ENCODE results near the gene COX17. TPM values are rescaled to one million over a fixed set of nuclear protein-coding genes. Genes with fewer than 3 reads are reported as not detected.

The COX17 gene
- total and polyA plus RNA-seq, 7 donors = 19.0 to 267 (median 61.4) TPM

DNA sequence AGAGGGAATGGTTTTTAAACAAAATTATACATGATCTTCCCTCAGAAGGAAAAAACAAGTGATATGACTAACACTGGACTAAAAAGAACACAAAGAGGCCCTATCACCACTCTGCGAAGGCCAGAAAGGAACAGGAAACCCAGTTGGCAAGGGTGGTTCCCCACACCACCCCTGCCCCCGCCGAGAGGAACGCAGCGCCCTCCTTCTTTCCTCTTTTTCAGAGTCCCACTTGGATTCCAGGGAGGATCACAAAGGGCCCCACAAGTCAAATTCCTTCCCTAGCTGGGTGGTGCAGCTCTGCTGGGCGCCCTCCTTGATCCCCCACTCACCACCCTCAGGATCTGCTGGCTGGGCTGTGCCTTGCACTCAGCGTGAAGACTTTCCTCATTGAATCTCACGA, 49.7 kb downstream of the COX17 start:
- H3K4me1 ChIP-seq = peaks cover 0 to 27% (median 9%) of the 10 kb centered on the region in 4 donors
- intact Hi-C loops (cut with DNase I) = no loop called here
- no peaks in the 10 kb centered on the region for H3K9me3 ChIP-seq
- WGBS, 2 donors = 58 to 82% methylated on average over 8 of the region's 8 CpGs
- DNase-seq = no peak
- peak overlapping the region in 2 of 4 donors; percentile 6 to 50 for H3K27ac ChIP-seq
- H3K36me3 ChIP-seq = no peaks in the 10 kb centered on the region
- H3K27me3 ChIP-seq = no peaks in the 10 kb centered on the region
- no peak for TF ChIP-seq POLR2AphosphoS5 (IDR thresholded peaks at IDR 0.05)
- no peak for TF ChIP-seq POLR2A (IDR thresholded peaks at IDR 0.05)
- no peak for TF ChIP-seq CTCF (IDR thresholded peaks at IDR 0.05)
- TF ChIP-seq EP300 (IDR thresholded peaks at IDR 0.05) = no peak
- H3K4me3 ChIP-seq = no peak overlapping the region

DNA sequence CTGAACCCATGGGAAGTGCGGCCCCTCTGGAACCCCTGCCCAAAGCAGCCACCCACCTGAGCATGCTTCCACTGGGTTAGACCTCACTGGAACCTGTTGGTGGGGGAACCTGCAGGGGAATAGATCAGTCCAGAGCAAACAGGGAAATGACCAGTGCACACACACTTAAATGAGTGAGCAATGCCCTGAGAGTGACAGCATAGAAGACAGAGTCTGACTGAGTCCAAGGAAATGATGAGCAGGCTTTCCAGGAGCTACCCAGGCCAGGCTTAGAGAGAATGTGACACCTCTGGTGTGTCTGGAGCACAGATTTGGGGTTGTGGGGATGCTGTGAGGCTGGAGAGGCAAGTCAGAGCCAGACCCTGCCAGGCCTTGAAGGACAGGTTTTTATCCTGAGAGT, 51.0 kb downstream of the COX17 start:
- H3K36me3 ChIP-seq = no peaks in the 10 kb centered on the region
- H3K4me3 ChIP-seq = no peak overlapping the region
- TF ChIP-seq CTCF (IDR thresholded peaks at IDR 0.05) (no peak), POLR2AphosphoS5 (IDR thresholded peaks at IDR 0.05) (no peak), POLR2A (IDR thresholded peaks at IDR 0.05) (no peak), EP300 (IDR thresholded peaks at IDR 0.05) (no peak)
- no peaks in the 10 kb centered on the region for H3K27me3 ChIP-seq
- 89 to 94% methylated on average over 1 of the region's 1 CpG for WGBS, 2 donors
- DNase-seq = no peak
- no peaks in the 10 kb centered on the region for H3K9me3 ChIP-seq
- intact Hi-C loops (cut with DNase I) = no loop called here
- H3K27ac ChIP-seq = no peak overlapping the region
- H3K4me1 ChIP-seq = peaks cover 0 to 15% (median 9%) of the 10 kb centered on the region in 4 donors

- peaks cover 0 to 11% (median 7%) of the 10 kb centered on the region in 4 donors for H3K4me1 ChIP-seq
- no peaks in the 10 kb centered on the region for H3K36me3 ChIP-seq
- H3K9me3 ChIP-seq = no peaks in the 10 kb centered on the region
- intact Hi-C loops (cut with DNase I) = no loop called here
- H3K27ac ChIP-seq = no peak overlapping the region
- WGBS, 2 donors = 86 to 89% methylated on average over 8 of the region's 8 CpGs
- H3K4me3 ChIP-seq = no peak overlapping the region
- TF ChIP-seq CTCF (IDR thresholded peaks at IDR 0.05) (no peak), POLR2A (IDR thresholded peaks at IDR 0.05) (no peak), POLR2AphosphoS5 (IDR thresholded peaks at IDR 0.05) (no peak), EP300 (IDR thresholded peaks at IDR 0.05) (no peak)
- no peak for DNase-seq
- H3K27me3 ChIP-seq = no peaks in the 10 kb centered on the region
Measured at GRCh38 chr3:119625451-119626153, 51.6 kb downstream of the COX17 start.

- peaks cover 0 to 11% (median 0%) of the 10 kb centered on the region in 4 donors for H3K4me1 ChIP-seq
- WGBS, 2 donors = 91 to 92% methylated on average over 9 of the region's 9 CpGs
- H3K36me3 ChIP-seq = no peaks in the 10 kb centered on the region
- H3K27me3 ChIP-seq = no peaks in the 10 kb centered on the region
- no peak overlapping the region for H3K4me3 ChIP-seq
- intact Hi-C loops (cut with DNase I) = no loop called here
- TF ChIP-seq POLR2AphosphoS5 (IDR thresholded peaks at IDR 0.05) (no peak), CTCF (IDR thresholded peaks at IDR 0.05) (no peak), POLR2A (IDR thresholded peaks at IDR 0.05) (no peak), EP300 (IDR thresholded peaks at IDR 0.05) (no peak)
- H3K9me3 ChIP-seq = no peaks in the 10 kb centered on the region
- DNase-seq = no peak
- H3K27ac ChIP-seq = no peak overlapping the region
Measured at GRCh38 chr3:119624002-119624720, 53.0 kb downstream of the COX17 start.

Measured in sigmoid colon (tissue), 7 donors.